Measurements from ENCODE around the gene HDLBP.

HDLBP gene

GRCh38 chr2:241204010-241204384 is 111.5 kb downstream of the HDLBP start:
- no peak overlapping the region for H3K27ac ChIP-seq
- H3K27me3 ChIP-seq (replicated peaks): no peaks in the 10 kb centered on the region
- DNase-seq: no peak
- no peak overlapping the region for H3K4me3 ChIP-seq (ENCODE audit: low read depth, low read length)
- TF ChIP-seq, protein P1, sequence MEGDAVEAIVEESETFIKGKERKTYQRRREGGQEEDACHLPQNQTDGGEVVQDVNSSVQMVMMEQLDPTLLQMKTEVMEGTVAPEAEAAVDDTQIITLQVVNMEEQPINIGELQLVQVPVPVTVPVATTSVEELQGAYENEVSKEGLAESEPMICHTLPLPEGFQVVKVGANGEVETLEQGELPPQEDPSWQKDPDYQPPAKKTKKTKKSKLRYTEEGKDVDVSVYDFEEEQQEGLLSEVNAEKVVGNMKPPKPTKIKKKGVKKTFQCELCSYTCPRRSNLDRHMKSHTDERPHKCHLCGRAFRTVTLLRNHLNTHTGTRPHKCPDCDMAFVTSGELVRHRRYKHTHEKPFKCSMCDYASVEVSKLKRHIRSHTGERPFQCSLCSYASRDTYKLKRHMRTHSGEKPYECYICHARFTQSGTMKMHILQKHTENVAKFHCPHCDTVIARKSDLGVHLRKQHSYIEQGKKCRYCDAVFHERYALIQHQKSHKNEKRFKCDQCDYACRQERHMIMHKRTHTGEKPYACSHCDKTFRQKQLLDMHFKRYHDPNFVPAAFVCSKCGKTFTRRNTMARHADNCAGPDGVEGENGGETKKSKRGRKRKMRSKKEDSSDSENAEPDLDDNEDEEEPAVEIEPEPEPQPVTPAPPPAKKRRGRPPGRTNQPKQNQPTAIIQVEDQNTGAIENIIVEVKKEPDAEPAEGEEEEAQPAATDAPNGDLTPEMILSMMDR (IDR thresholded peaks at IDR 0.05; ENCODE audit: low read depth, low read length, missing control alignments): no peak
- in situ Hi-C loops (cut with HindIII; ENCODE audit: low pct_ligation_motif_present, low sequenced_read_pairs): no loop called here
- H3K36me3 ChIP-seq (replicated peaks): no peaks in the 10 kb centered on the region

GRCh38 chr2:241203218-241204009 is 112.1 kb downstream of the HDLBP start:
- in situ Hi-C loops (cut with HindIII; ENCODE audit: low pct_ligation_motif_present, low sequenced_read_pairs): no loop called here
- TF ChIP-seq, protein P1 (IDR thresholded peaks at IDR 0.05; ENCODE audit: low read depth, low read length, missing control alignments): no peak

GRCh38 chr2:241202681-241203080 is 112.8 kb downstream of the HDLBP start:
- Histone ChIP-seq H3K36me3 (replicated peaks) (no peaks in the 10 kb centered on the region), H3K27ac (no peak overlapping the region), H3K27me3 (replicated peaks) (no peaks in the 10 kb centered on the region), H3K4me3 (ENCODE audit: low read depth, low read length) (no peak overlapping the region)
- TF ChIP-seq, protein P1 (IDR thresholded peaks at IDR 0.05; ENCODE audit: low read depth, low read length, missing control alignments): no peak
- DNase-seq: no peak
- in situ Hi-C loops (cut with HindIII; ENCODE audit: low pct_ligation_motif_present, low sequenced_read_pairs): no loop called here

More at GRCh38 chr2:241203218-241204009, 112.1 kb downstream of the HDLBP start:
- Histone ChIP-seq H3K36me3 (replicated peaks) (no peaks in the 10 kb centered on the region), H3K27ac (no peak overlapping the region), H3K4me3 (ENCODE audit: low read depth, low read length) (no peak overlapping the region), H3K27me3 (replicated peaks) (no peaks in the 10 kb centered on the region)
- no peak for DNase-seq

- Histone ChIP-seq H3K36me3 (replicated peaks) (no peaks in the 10 kb centered on the region), H3K27ac (no peak overlapping the region), H3K27me3 (replicated peaks) (no peaks in the 10 kb centered on the region), H3K4me3 (ENCODE audit: low read depth, low read length) (no peak overlapping the region)
- no peak for DNase-seq
- TF ChIP-seq, protein P1 (IDR thresholded peaks at IDR 0.05; ENCODE audit: low read depth, low read length, missing control alignments): no peak
- in situ Hi-C loops (cut with HindIII; ENCODE audit: low pct_ligation_motif_present, low sequenced_read_pairs): no loop called here
Measured at GRCh38 chr2:241202268-241202585, 113.2 kb downstream of the HDLBP start.

- TF ChIP-seq, protein P1 (IDR thresholded peaks at IDR 0.05; ENCODE audit: low read depth, low read length, missing control alignments): no peak
- Histone ChIP-seq H3K36me3 (replicated peaks) (no peaks in the 10 kb centered on the region), H3K27ac (no peak overlapping the region), H3K27me3 (replicated peaks) (no peaks in the 10 kb centered on the region), H3K4me3 (ENCODE audit: low read depth, low read length) (no peak overlapping the region)
- in situ Hi-C loops (cut with HindIII; ENCODE audit: low pct_ligation_motif_present, low sequenced_read_pairs): no loop called here
- no peak for DNase-seq
Measured at GRCh38 chr2:241201445-241202267, 113.8 kb downstream of the HDLBP start.

All from brain microvascular endothelial cell (primary cell).